HepG2 (cell line): Measurements from ENCODE around the gene PRDM7. TPM values are rescaled to one million over a fixed set of nuclear protein-coding genes. Genes with fewer than 3 reads are reported as not detected.

Source experiments
- ATAC-seq: fragments of 200-7000 bp; cut with Tn5 transposase; 3 replicates; pipeline ENCODE4 v1.9.1; 2020; ENCODE audit warnings: mild to moderate bottlenecking, moderate library complexity
- BruUV-seq: library from RNA; stranded (reverse); fragments of 400-500 nt; replicated peaks from 2 replicates; lab custom pipeline; 2021; lab: Mats Ljungman, UMichigan
- CTCF ChIA-PET: fragments of 300-600 bp; formaldehyde crosslinking; extraction: SDS; loops from one replicate; lab custom pipeline; 2021; ENCODE audit warnings: low total read pairs, inconsistent platforms, low intra/inter-chr PET ratio; lab: Yijun Ruan, JAX
- POLR2A ChIA-PET: fragments of 350-600 bp; sonication (Branson Sonifier 250); formaldehyde crosslinking; loops from one replicate; lab custom pipeline; 2020; ENCODE audit warnings: antibody characterized with exemption, inconsistent platforms; lab: Yijun Ruan, JAX
- DNase-seq: peaks from one replicate; pipeline ENCODE4 v3.0.0-alpha.2; 2015; ENCODE audit warnings: low spot score
- FAIRE-seq: peaks from 3 replicates; lab custom pipeline; 2011; peaks lifted over from hg19 to GRCh38; lab: Jason Lieb, UNC
- H2AFZ ChIP-seq: one replicate; pipeline ENCODE4 v1.6.1; 2011; ENCODE audit warnings: low read length, inconsistent platforms
- H3K27ac ChIP-seq: fragments of 300-600 bp; 3 replicates; pipeline ENCODE4 v1.8.0; 2011; ENCODE audit warnings: mixed run types, mild to moderate bottlenecking, mixed read lengths, low read length, inconsistent platforms; ENCODE audit not compliant: insufficient read depth; ENCODE audit errors: extremely low read length
- H3K27me3 ChIP-seq, 2 experiments: fragments of 200-600 bp in 1 of 2; 2 replicates in 1 of 2; 3 replicates in 1 of 2; pipeline versions ENCODE4 v1.6.0 to v1.8.0; 2011; ENCODE audit warnings: low read length in 2 of 2, mild to moderate bottlenecking in 2 of 2, moderate library complexity in 2 of 2, inconsistent platforms in 1 of 2; ENCODE audit not compliant: insufficient read depth in 2 of 2, control insufficient read depth in 1 of 2
- H3K36me3 ChIP-seq, 2 experiments: fragments of 200-600 bp in 1 of 2; replicated peaks in 1 of 2; 2 replicates in 1 of 2; 3 replicates in 1 of 2; pipeline versions ENCODE4 v1.5.1 to v1.8.0; 2011; ENCODE audit warnings: low read length in 2 of 2, inconsistent platforms in 1 of 2; ENCODE audit not compliant: insufficient read depth in 2 of 2, control insufficient read depth in 1 of 2
- H3K4me1 ChIP-seq: 2 replicates; pipeline ENCODE4 v1.5.1; 2012; ENCODE audit warnings: low read length, inconsistent platforms; ENCODE audit not compliant: insufficient read depth
- H3K4me2 ChIP-seq: 2 replicates; pipeline ENCODE4 v1.6.0; 2011; ENCODE audit warnings: low read depth, low read length, inconsistent platforms
- H3K4me3 ChIP-seq, 3 experiments: fragments of 200-600 bp in 1 of 3; sonication (generic), shearing (Covaris generic) in 1 of 3; replicated peaks in 1 of 3; 2 replicates each; pipeline ENCODE4 v1.5.1; 2011 to 2016; ENCODE audit warnings: low read length in 3 of 3, inconsistent platforms in 2 of 3, low read depth in 2 of 3, mild to moderate bottlenecking in 2 of 3, control low read depth in 1 of 3, mixed read lengths in 1 of 3; ENCODE audit not compliant: insufficient read depth in 1 of 3
- H3K79me2 ChIP-seq: one replicate; pipeline ENCODE4 v1.6.1; 2011; ENCODE audit warnings: low read length, inconsistent platforms; ENCODE audit not compliant: insufficient read depth
- H3K9ac ChIP-seq: 2 replicates; pipeline ENCODE4 v1.6.0; 2011; ENCODE audit warnings: mild to moderate bottlenecking, low read depth, low read length, inconsistent platforms; ENCODE audit not compliant: insufficient read depth
- H3K9me3 ChIP-seq: 2 replicates; pipeline ENCODE4 v1.5.1; 2012; ENCODE audit warnings: mild to moderate bottlenecking, low read length
- H4K20me1 ChIP-seq: 2 replicates; pipeline ENCODE4 v1.6.0; 2011; ENCODE audit warnings: inconsistent platforms, mild to moderate bottlenecking, low read length, moderate library complexity; ENCODE audit not compliant: insufficient read depth
- CBFB ChIP-seq: sonication (generic); formaldehyde crosslinking; IDR thresholded peaks from 2 replicates; pipeline ENCODE4 v1.4.0; 2020; ENCODE audit warnings: missing genetic modification reagents
- DMTF1 ChIP-seq: sonication (generic); formaldehyde crosslinking; IDR thresholded peaks from 2 replicates; pipeline ENCODE4 v1.4.0; 2020; ENCODE audit warnings: mild to moderate bottlenecking, missing genetic modification reagents
- JARID2 ChIP-seq: sonication (generic); formaldehyde crosslinking; IDR thresholded peaks from 2 replicates; pipeline ENCODE4 v1.8.1; 2023; ENCODE audit warnings: missing genetic modification reagents, inconsistent platforms; ENCODE audit not compliant: insufficient replicate concordance
- KLF6 ChIP-seq: IDR thresholded peaks from 2 replicates; pipeline ENCODE4 v1.8.0; 2016; ENCODE audit warnings: missing biosample characterization, missing genetic modification reagents
- MTERF4 ChIP-seq: sonication (generic); formaldehyde crosslinking; IDR thresholded peaks from 2 replicates; pipeline ENCODE4 v1.8.0; 2023; ENCODE audit warnings: mild to moderate bottlenecking, missing genetic modification reagents
- SATB2 ChIP-seq: sonication (generic); formaldehyde crosslinking; IDR thresholded peaks from 2 replicates; pipeline ENCODE4 v1.5.0; 2020; ENCODE audit warnings: missing genetic modification reagents
- ZFX ChIP-seq: sonication (generic); formaldehyde crosslinking; IDR thresholded peaks from 2 replicates; pipeline ENCODE4 v1.4.0; 2020; ENCODE audit warnings: mild to moderate bottlenecking, low read depth, missing genetic modification reagents, moderate library complexity
- ZNF225 ChIP-seq: sonication (generic); formaldehyde crosslinking; IDR thresholded peaks from 2 replicates; pipeline ENCODE4 v1.4.0; 2020; ENCODE audit warnings: mild to moderate bottlenecking, missing genetic modification reagents
- ZNF329 ChIP-seq: sonication (generic); formaldehyde crosslinking; IDR thresholded peaks from 2 replicates; pipeline ENCODE4 v1.9.0; 2021; ENCODE audit warnings: low read depth, mild to moderate bottlenecking, missing genetic modification reagents
- ZNF83 ChIP-seq: sonication (generic); formaldehyde crosslinking; IDR thresholded peaks from 2 replicates; pipeline ENCODE4 v1.4.0; 2020; ENCODE audit warnings: missing genetic modification reagents, mild to moderate bottlenecking, borderline replicate concordance
- WGBS: methylation state at CpG from one replicate; pipeline ENCODE4 v1.1.6; 2017; ENCODE audit warnings: low lambda C conversion rate; 5-methylcytosine and 5-hydroxymethylcytosine counted together
- in situ Hi-C: cut with HindIII; loops from 2 replicates; pipeline ENCODE4 v1.10.0; 2017; ENCODE audit warnings: low pct_unique_long_range_greater_than_20kb; ENCODE audit not compliant: extremely low pct_ligation_motif_present
- intact Hi-C: fragments of 100-400 bp; cut with micrococcal nuclease; formaldehyde crosslinking; loops from one replicate; pipeline ENCODE4 v1.10.0; 2022; ENCODE audit not compliant: unreplicated experiment
- polyA plus RNA-seq, 8 experiments: library from polyadenylated mRNA; depleted of rRNA in 3 of 8; stranded (reverse) in 7 of 8; unstranded in 1 of 8; fragments of >200 nt; fragmentation: Illumina TruSeq in 4 of 8; extraction: Trizol in 4 of 8; gene quantifications; 2 replicates each; pipeline versions ENCODE4 v1.2.1 to v1.2.3, GENCODE V29; 2011 to 2016; ENCODE audit warnings: low read depth in 4 of 8, missing spikeins in 1 of 8, mixed read lengths in 1 of 8; ENCODE audit not compliant: insufficient read depth in 1 of 8
- total RNA-seq, 5 experiments: library from RNA; depleted of rRNA; stranded (reverse); fragments of >200 nt; fragmentation: Illumina TruSeq; extraction: Trizol; gene quantifications; 2 replicates each; pipeline ENCODE4 v1.2.3, GENCODE V29; 2016; ENCODE audit warnings: low read depth in 1 of 5
- TF ChIP-seq, protein P1 (sequence below): sonication (generic); formaldehyde crosslinking; IDR thresholded peaks from 2 replicates; pipeline ENCODE4 v1.4.0; 2020; ENCODE audit warnings: missing genetic modification reagents, mild to moderate bottlenecking, borderline replicate concordance
- TF ChIP-seq, protein P2 (sequence below): sonication (generic); formaldehyde crosslinking; IDR thresholded peaks from 2 replicates; pipeline ENCODE4 v1.4.0; 2020; ENCODE audit warnings: low read depth, missing genetic modification reagents

Gene PRDM7
- total and polyA plus RNA-seq, 2 of the 13 experiments (the other 11 are each of a cell fraction or from before 2014, with no cell fraction given): not detected

GRCh38 chr16:90037276-90037675 is 39.9 kb downstream of the PRDM7 start (continued):
- TF ChIP-seq, protein P1, sequence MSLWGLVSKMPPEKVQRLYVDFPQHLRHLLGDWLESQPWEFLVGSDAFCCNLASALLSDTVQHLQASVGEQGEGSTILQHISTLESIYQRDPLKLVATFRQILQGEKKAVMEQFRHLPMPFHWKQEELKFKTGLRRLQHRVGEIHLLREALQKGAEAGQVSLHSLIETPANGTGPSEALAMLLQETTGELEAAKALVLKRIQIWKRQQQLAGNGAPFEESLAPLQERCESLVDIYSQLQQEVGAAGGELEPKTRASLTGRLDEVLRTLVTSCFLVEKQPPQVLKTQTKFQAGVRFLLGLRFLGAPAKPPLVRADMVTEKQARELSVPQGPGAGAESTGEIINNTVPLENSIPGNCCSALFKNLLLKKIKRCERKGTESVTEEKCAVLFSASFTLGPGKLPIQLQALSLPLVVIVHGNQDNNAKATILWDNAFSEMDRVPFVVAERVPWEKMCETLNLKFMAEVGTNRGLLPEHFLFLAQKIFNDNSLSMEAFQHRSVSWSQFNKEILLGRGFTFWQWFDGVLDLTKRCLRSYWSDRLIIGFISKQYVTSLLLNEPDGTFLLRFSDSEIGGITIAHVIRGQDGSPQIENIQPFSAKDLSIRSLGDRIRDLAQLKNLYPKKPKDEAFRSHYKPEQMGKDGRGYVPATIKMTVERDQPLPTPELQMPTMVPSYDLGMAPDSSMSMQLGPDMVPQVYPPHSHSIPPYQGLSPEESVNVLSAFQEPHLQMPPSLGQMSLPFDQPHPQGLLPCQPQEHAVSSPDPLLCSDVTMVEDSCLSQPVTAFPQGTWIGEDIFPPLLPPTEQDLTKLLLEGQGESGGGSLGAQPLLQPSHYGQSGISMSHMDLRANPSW (CRISPR knock-in tag): no peak
- TF ChIP-seq ZNF329 (CRISPR knock-in tag) (no peak), MTERF4 (CRISPR knock-in tag) (no peak), KLF6 (no peak), ZNF225 (CRISPR knock-in tag) (no peak), SATB2 (no peak), ZFX (CRISPR knock-in tag) (no peak), JARID2 (CRISPR knock-in tag) (no peak)

- WGBS: 99% methylated on average over 5 of the region's 5 CpGs
- Histone ChIP-seq H3K9me3 (no peaks in the 10 kb centered on the region), H3K4me1 (no peaks in the 10 kb centered on the region), H4K20me1 (peaks cover 9% of the 10 kb centered on the region; the same call in 1 of the 2 replicates), H2AFZ (no peak overlapping the region), H3K4me2 (no peak overlapping the region), H3K27me3 (no peaks in the 10 kb centered on the region), H3K9ac (no peak overlapping the region), H3K4me3 (no peak overlapping the region), H3K79me2 (no peaks in the 10 kb centered on the region), H3K27ac (no peak overlapping the region), H3K36me3 (peaks cover 47 to 74% of the 10 kb centered on the region in 2 experiments)
- DNase-seq: no peak
- no TSS peak for BruUV-seq
- no peak for ATAC-seq
- FAIRE-seq: no peak
- CTCF ChIA-PET: no interaction called here
- POLR2A ChIA-PET: interaction anchor here (1.1 kb wide), 1 partner anchor 11 kb away, joined by 3 read pairs; no protein-coding TSS in a partner anchor
- in situ Hi-C loops (no loop called here), intact Hi-C loops (no loop called here)
- TF ChIP-seq DMTF1 (CRISPR knock-in tag) (no peak), ZNF83 (CRISPR knock-in tag) (no peak), CBFB (CRISPR knock-in tag) (no peak)
- TF ChIP-seq, protein P2, sequence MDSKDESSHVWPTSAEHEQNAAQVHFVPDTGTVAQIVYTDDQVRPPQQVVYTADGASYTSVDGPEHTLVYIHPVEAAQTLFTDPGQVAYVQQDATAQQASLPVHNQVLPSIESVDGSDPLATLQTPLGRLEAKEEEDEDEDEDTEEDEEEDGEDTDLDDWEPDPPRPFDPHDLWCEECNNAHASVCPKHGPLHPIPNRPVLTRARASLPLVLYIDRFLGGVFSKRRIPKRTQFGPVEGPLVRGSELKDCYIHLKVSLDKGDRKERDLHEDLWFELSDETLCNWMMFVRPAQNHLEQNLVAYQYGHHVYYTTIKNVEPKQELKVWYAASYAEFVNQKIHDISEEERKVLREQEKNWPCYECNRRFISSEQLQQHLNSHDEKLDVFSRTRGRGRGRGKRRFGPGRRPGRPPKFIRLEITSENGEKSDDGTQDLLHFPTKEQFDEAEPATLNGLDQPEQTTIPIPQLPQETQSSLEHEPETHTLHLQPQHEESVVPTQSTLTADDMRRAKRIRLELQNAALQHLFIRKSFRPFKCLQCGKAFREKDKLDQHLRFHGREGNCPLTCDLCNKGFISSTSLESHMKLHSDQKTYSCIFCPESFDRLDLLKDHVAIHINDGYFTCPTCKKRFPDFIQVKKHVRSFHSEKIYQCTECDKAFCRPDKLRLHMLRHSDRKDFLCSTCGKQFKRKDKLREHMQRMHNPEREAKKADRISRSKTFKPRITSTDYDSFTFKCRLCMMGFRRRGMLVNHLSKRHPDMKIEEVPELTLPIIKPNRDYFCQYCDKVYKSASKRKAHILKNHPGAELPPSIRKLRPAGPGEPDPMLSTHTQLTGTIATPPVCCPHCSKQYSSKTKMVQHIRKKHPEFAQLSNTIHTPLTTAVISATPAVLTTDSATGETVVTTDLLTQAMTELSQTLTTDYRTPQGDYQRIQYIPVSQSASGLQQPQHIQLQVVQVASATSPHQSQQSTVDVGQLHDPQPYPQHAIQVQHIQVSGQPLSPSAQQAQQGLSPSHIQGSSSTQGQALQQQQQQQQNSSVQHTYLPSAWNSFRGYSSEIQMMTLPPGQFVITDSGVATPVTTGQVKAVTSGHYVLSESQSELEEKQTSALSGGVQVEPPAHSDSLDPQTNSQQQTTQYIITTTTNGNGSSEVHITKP (CRISPR knock-in tag): no peak
These were observed 41.2 kb downstream of the PRDM7 start for GRCh38 chr16:90035902-90036301.
